Astrocyte (in vitro differentiated cells and primary cell): Measurements from ENCODE around the gene MPHOSPH9. TPM values are rescaled to one million over a fixed set of nuclear protein-coding genes. Genes with fewer than 3 reads are reported as not detected.

Experiments used
- DNase-seq: peaks from one replicate; pipeline ENCODE4 v3.0.0-alpha.2; 2010; ENCODE audit warnings: low read depth
- FAIRE-seq: peaks from 2 replicates; lab custom pipeline; 2011; peaks lifted over from hg19 to GRCh38; lab: Jason Lieb, UNC
- H2AFZ ChIP-seq: 2 replicates; pipeline ENCODE4 v1.6.0; 2012; ENCODE audit warnings: low read depth, low read length, inconsistent platforms
- H3K27ac ChIP-seq: 2 replicates; pipeline ENCODE4 v1.5.1; 2011; ENCODE audit warnings: low read depth, low read length, inconsistent platforms
- H3K27me3 ChIP-seq: 2 replicates; pipeline ENCODE4 v1.6.0; 2011; ENCODE audit warnings: low read length, inconsistent platforms; ENCODE audit not compliant: insufficient read depth
- H3K36me3 ChIP-seq: 2 replicates; pipeline ENCODE4 v1.5.1; 2011; ENCODE audit warnings: low read length, inconsistent platforms; ENCODE audit not compliant: insufficient read depth
- H3K4me1 ChIP-seq: 2 replicates; pipeline ENCODE4 v1.5.1; 2011; ENCODE audit warnings: low read length, inconsistent platforms; ENCODE audit not compliant: insufficient read depth
- H3K4me2 ChIP-seq: 2 replicates; pipeline ENCODE4 v1.6.0; 2012; ENCODE audit warnings: low read length, inconsistent platforms
- H3K4me3 ChIP-seq: 2 replicates; pipeline ENCODE4 v1.5.1; 2011; ENCODE audit warnings: low read depth, mild to moderate bottlenecking, low read length, inconsistent platforms; ENCODE audit not compliant: insufficient read depth
- H3K79me2 ChIP-seq: 2 replicates; pipeline ENCODE4 v1.6.0; 2012; ENCODE audit warnings: mild to moderate bottlenecking, low read length, inconsistent platforms; ENCODE audit not compliant: insufficient read depth
- H3K9ac ChIP-seq: 2 replicates; pipeline ENCODE4 v1.6.0; 2012; ENCODE audit warnings: mild to moderate bottlenecking, low read length, inconsistent platforms
- H3K9me3 ChIP-seq: 2 replicates; pipeline ENCODE4 v1.5.1; 2012; ENCODE audit warnings: low read depth, mild to moderate bottlenecking, low read length, inconsistent platforms; ENCODE audit not compliant: insufficient read depth
- H4K20me1 ChIP-seq: 2 replicates; pipeline ENCODE4 v1.6.0; 2012; ENCODE audit warnings: low read length, inconsistent platforms; ENCODE audit not compliant: insufficient read depth
- H3K27ac Mint-ChIP-seq: one replicate; pipeline ENCODE4 v1.8.0; 2021; ENCODE audit warnings: mild to moderate bottlenecking, mixed read lengths; ENCODE audit not compliant: unreplicated experiment
- H3K27me3 Mint-ChIP-seq: one replicate; pipeline ENCODE4 v1.8.0; 2021; ENCODE audit warnings: low read depth, mixed read lengths; ENCODE audit not compliant: unreplicated experiment
- H3K36me3 Mint-ChIP-seq: one replicate; pipeline ENCODE4 v1.8.0; 2021; ENCODE audit warnings: low read depth, mixed read lengths; ENCODE audit not compliant: unreplicated experiment
- H3K4me1 Mint-ChIP-seq: one replicate; pipeline ENCODE4 v1.8.0; 2021; ENCODE audit warnings: low read depth, mixed read lengths; ENCODE audit not compliant: unreplicated experiment
- H3K4me3 Mint-ChIP-seq: one replicate; pipeline ENCODE4 v1.8.0; 2021; ENCODE audit warnings: mild to moderate bottlenecking, moderate library complexity, mixed read lengths; ENCODE audit not compliant: unreplicated experiment
- H3K9me3 Mint-ChIP-seq: one replicate; pipeline ENCODE4 v1.8.0; 2021; ENCODE audit warnings: mild to moderate bottlenecking, mixed read lengths; ENCODE audit not compliant: unreplicated experiment
- CTCF ChIP-seq: IDR thresholded peaks from 2 replicates; pipeline ENCODE4 v1.5.1; 2011; ENCODE audit warnings: low read depth, mild to moderate bottlenecking, inconsistent platforms, low read length, moderate library complexity; ENCODE audit not compliant: insufficient read depth
- EZH2 ChIP-seq: IDR thresholded peaks from 2 replicates; pipeline ENCODE4 v1.6.1; 2012; ENCODE audit warnings: mild to moderate bottlenecking, low read length, inconsistent platforms; ENCODE audit not compliant: insufficient read depth
- total RNA-seq: library from RNA; stranded (reverse); gene quantifications from 2 replicates; pipeline ENCODE4 v1.2.1, GENCODE V29; 2021

The MPHOSPH9 gene
- total RNA-seq, 1 donor from 2014 or later: 24.9 TPM

GRCh38 chr12:123114304-123115083 is 118.4 kb downstream of the MPHOSPH9 start:
- Mint-ChIP-seq H3K27me3 (no peaks in the 10 kb centered on the region), H3K27ac (no peak overlapping the region), H3K36me3 (peaks cover 5% of the 10 kb centered on the region), H3K4me3 (no peak overlapping the region), H3K4me1 (peaks cover 32% of the 10 kb centered on the region), H3K9me3 (peaks cover 2% of the 10 kb centered on the region)
- DNase-seq: no peak
- Histone ChIP-seq H3K36me3 (no peaks in the 10 kb centered on the region), H3K79me2 (no peaks in the 10 kb centered on the region), H3K4me2 (peak overlapping the region; percentile 58), H3K4me1 (peaks cover 34% of the 10 kb centered on the region), H3K9me3 (no peaks in the 10 kb centered on the region), H4K20me1 (peaks cover 52% of the 10 kb centered on the region), H3K4me3 (no peak overlapping the region), H3K9ac (no peak overlapping the region), H2AFZ (no peak overlapping the region), H3K27ac (no peak overlapping the region), H3K27me3 (no peaks in the 10 kb centered on the region)
- TF ChIP-seq EZH2: no peak
- no peak for TF ChIP-seq CTCF
- no peak for FAIRE-seq

- H3K4me2 ChIP-seq: no peak overlapping the region
- H3K9me3 ChIP-seq: no peaks in the 10 kb centered on the region
- H3K27me3 Mint-ChIP-seq: no peaks in the 10 kb centered on the region
- no peak overlapping the region for H3K27ac ChIP-seq
- no peak overlapping the region for H3K9ac ChIP-seq
- H3K27ac Mint-ChIP-seq: no peak overlapping the region
- H3K4me3 ChIP-seq: no peak overlapping the region
- FAIRE-seq (no peak), DNase-seq (no peak)
- no peaks in the 10 kb centered on the region for H3K27me3 ChIP-seq
- no peak overlapping the region for H3K4me3 Mint-ChIP-seq
- peaks cover 33% of the 10 kb centered on the region for H3K4me1 Mint-ChIP-seq
- no peak for TF ChIP-seq CTCF
- TF ChIP-seq EZH2: no peak
- H3K79me2 ChIP-seq: no peaks in the 10 kb centered on the region
- peaks cover 52% of the 10 kb centered on the region for H4K20me1 ChIP-seq
- peaks cover 34% of the 10 kb centered on the region for H3K4me1 ChIP-seq
- no peaks in the 10 kb centered on the region for H3K36me3 ChIP-seq
- peaks cover 2% of the 10 kb centered on the region for H3K9me3 Mint-ChIP-seq
- peaks cover 9% of the 10 kb centered on the region for H3K36me3 Mint-ChIP-seq
- no peak overlapping the region for H2AFZ ChIP-seq
These were observed 119.9 kb downstream of the MPHOSPH9 start for GRCh38 chr12:123113026-123113425.
